ENCODE measurements around the gene PERCC1. TPM values are rescaled to one million over a fixed set of nuclear protein-coding genes. Genes with fewer than 3 reads are reported as not detected.

PERCC1 gene
- total and polyA plus RNA-seq, 5 donors from 2014 or later, result not detected

DNA sequence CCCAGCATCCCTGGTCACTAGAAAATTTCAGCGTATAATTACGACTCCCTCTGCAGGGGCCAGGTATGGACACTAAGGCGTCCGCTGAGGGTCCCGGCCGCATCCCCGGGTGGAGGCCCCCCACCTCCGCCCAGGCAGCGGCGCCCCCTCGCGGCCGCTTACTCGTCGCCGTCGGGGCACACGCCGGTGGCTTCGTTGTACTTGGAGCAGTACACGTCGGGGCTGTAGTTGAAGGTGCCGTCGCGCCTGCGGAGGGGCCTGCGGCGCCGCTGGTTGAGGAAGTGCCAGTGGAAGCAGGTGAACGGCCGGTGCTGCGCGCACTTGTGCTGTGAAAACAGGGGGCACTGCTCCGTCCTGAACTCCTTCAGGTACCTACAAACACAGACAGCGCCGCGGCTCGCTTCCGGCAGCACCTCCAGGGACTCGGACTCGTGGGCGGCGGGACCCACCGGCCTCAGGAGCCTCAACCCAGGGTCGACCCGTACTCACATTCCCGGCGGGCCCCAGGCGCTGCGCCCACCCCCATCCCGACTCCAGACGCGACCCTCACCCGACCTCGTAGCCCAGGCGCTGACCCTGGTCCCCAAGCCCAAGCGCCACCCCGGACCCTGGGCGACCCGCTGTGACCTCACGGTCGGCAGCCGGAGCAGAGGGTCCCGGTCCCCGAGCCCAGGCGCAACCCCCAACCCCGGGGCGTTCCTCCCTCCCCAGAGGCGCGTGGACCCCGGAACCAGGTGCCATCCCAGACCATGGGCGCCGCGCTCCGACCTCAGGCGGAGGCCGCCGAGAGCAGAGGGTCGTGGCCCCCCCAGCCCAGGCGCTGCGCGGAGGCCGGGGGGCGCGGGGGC is 17.0 kb upstream of the PERCC1 start:
- H3K36me3 ChIP-seq (ENCODE audit: control insufficient read depth, insufficient read depth, low read length), result peaks cover 15% of the 10 kb centered on the region

DNA sequence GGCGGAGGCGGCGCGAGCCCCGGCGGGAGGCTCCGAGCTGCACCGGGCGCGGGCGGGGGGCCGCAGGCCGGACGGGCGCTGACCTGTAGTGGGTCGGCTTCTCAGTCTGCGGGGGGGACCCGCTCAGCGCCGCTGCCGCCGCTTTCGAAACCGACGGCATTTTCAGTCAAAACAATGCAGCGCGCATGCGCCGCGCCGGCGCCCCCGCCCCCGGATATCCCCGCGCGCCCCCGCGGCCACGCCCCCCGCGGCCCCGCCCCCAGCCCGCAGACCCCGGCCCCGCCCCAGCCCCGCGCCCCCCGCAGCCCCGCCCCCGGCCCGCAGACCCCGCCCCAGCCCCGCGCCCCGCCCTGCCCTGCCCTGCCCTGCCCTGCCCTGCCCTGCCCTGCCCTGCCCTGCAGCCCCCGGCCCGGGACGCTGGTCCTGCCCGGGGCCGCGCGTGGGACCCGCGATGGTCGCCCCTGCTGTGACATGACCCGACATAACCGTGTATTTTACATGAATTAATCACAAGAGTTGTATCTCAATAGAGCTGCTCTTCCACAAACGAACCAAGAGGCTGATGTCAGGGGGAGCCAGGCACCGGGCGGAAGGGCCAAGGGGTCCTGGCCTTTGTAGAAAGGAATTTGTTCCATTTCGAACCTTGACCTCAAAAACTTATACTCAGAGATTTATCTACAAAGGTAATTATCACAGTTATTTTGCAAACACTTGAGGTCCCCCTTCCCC is 16.2 kb upstream of the PERCC1 start, which contains the start of gene UNKL:
Gene UNKL, minus strand, starts transcription at position 173 of the 729 bp plus-strand sequence. Its CDS starts 13 bp downstream, at position 160.
- Histone ChIP-seq H3K27ac (ENCODE audit: insufficient read depth, low read length, poor library complexity, severe bottlenecking) (peak within 1 kb of the TSS; percentile 84), H3K36me3 (ENCODE audit: control insufficient read depth, insufficient read depth, low read length) (peaks cover 15% of the 10 kb centered on the region), H3K4me3 (ENCODE audit: low read depth, low read length) (peak within 1 kb of the TSS; percentile 37), H3K9me3 (ENCODE audit: control insufficient read depth in 2 of 2, low read length in 2 of 2) (no peaks in the 10 kb centered on the region), H3K27me3 (ENCODE audit: control insufficient read depth, insufficient read depth, low read length) (no peaks in the 10 kb centered on the region), H3K4me1 (ENCODE audit: control insufficient read depth, insufficient read depth, low read length, poor library complexity, severe bottlenecking) (peaks cover 27% of the 10 kb centered on the region)
- Mint-ChIP-seq H3K27ac (peak within 1 kb of the TSS; percentile 84 to 99 (median 90)), H3K9me3 (no peaks in the 10 kb centered on the region), H3K27me3 (no peaks in the 10 kb centered on the region), H3K36me3 (peaks cover 4% of the 10 kb centered on the region), H3K4me3 (peak within 1 kb of the TSS; percentile 87 to 94 (median 89)), H3K4me1 (peaks cover 4 to 46% (median 15%) of the 10 kb centered on the region in 4 donors)
- DNase-seq, result peak; percentile 76 to 78 (median 76)
- peak; percentile 63 to 65 for ATAC-seq (ENCODE audit: low read depth in 2 of 2)

More for the DNA sequence above, 17.0 kb upstream of the PERCC1 start:
- Histone ChIP-seq H3K27me3 (ENCODE audit: control insufficient read depth, insufficient read depth, low read length) (no peaks in the 10 kb centered on the region), H3K4me3 (ENCODE audit: low read depth, low read length) (peak overlapping the region; percentile 37), H3K27ac (ENCODE audit: insufficient read depth, low read length, poor library complexity, severe bottlenecking) (peak overlapping the region; percentile 84), H3K4me1 (ENCODE audit: control insufficient read depth, insufficient read depth, low read length, poor library complexity, severe bottlenecking) (peaks cover 24% of the 10 kb centered on the region), H3K9me3 (ENCODE audit: control insufficient read depth in 2 of 2, low read length in 2 of 2) (no peaks in the 10 kb centered on the region)
- Mint-ChIP-seq H3K4me1 (peaks cover 5 to 52% (median 22%) of the 10 kb centered on the region in 4 donors), H3K9me3 (no peaks in the 10 kb centered on the region), H3K27me3 (no peaks in the 10 kb centered on the region), H3K36me3 (peaks cover 4% of the 10 kb centered on the region), H3K27ac (peak overlapping the region; percentile 56 to 90 (median 77)), H3K4me3 (peak overlapping the region; percentile 87 to 94 (median 89))
- DNase-seq (peak; percentile 44 to 84 (median 53)), ATAC-seq (ENCODE audit: low read depth in 2 of 2) (peak; percentile 62 to 65)

DNA sequence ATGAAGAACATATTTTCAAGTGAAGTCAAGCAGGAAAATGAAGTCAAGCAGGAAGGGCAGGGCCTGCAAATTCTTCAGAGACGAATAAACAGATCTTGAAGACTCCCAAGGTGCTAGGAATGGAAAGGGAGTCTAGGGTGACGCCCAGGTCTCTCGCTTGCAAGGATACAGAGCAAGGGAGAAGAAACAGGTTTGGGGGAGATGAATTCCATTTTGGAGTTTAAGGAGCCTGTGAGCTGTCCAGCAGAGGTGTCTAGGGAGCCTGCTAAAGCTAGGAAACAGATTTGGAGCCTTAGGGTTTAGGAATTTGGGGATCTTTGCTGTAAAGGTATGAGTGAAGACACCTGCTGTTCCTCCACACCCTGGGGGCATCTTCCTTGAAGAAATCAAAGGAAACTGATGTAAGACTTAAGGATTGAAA is 14.3 kb upstream of the PERCC1 start:
- DNase-seq (no peak), ATAC-seq (ENCODE audit: low read depth in 2 of 2) (no peak)
- Histone ChIP-seq H3K4me3 (ENCODE audit: low read depth, low read length) (no peak overlapping the region), H3K27me3 (ENCODE audit: control insufficient read depth, insufficient read depth, low read length) (no peaks in the 10 kb centered on the region), H3K4me1 (ENCODE audit: control insufficient read depth, insufficient read depth, low read length, poor library complexity, severe bottlenecking) (peaks cover 40% of the 10 kb centered on the region), H3K27ac (ENCODE audit: insufficient read depth, low read length, poor library complexity, severe bottlenecking) (no peak overlapping the region), H3K9me3 (ENCODE audit: control insufficient read depth in 2 of 2, low read length in 2 of 2) (no peaks in the 10 kb centered on the region), H3K36me3 (ENCODE audit: control insufficient read depth, insufficient read depth, low read length) (peaks cover 7% of the 10 kb centered on the region)
- H3K9me3 Mint-ChIP-seq, result no peaks in the 10 kb centered on the region
- peak overlapping the region in 3 of 4 donors; percentile 32 to 78 (median 44) for H3K4me3 Mint-ChIP-seq
- H3K36me3 Mint-ChIP-seq, result peaks cover 4% of the 10 kb centered on the region
- peaks cover 6 to 51% (median 25%) of the 10 kb centered on the region in 4 donors for H3K4me1 Mint-ChIP-seq
- peaks cover 9% of the 10 kb centered on the region for H3K27me3 Mint-ChIP-seq
- peak overlapping the region in 1 of 3 donors; percentile 62 for H3K27ac Mint-ChIP-seq

DNA sequence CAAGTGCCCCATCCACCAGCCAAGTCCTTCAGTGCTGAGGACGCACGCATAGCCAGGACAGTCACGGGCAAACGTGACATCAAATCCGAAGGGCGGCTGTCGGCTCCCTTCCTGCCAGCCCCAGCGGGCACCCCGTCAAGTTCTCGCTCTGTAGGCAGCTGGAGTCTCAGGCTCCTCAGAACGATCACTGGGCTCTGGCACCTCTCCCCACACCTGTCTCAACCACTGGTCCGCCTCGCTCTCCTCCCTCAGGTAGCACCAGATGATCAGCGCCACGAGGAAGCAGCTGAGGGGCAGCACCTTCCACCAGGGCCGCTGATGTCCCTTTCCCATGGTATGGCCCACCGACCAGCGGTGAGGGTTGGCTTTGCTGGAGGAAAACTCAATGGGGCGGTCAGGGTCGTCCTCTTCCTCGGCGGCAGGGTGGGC is 10.8 kb upstream of the PERCC1 start:
- H3K4me3 ChIP-seq (ENCODE audit: low read depth, low read length), result peak overlapping the region; percentile 53
- H3K4me1 ChIP-seq (ENCODE audit: control insufficient read depth, insufficient read depth, low read length, poor library complexity, severe bottlenecking), result peaks cover 17% of the 10 kb centered on the region
- Mint-ChIP-seq H3K9me3 (peaks cover 0 to 1% (median 0%) of the 10 kb centered on the region in 7 donors), H3K27ac (peak overlapping the region; percentile 79 to 98 (median 97)), H3K4me1 (peaks cover 2 to 32% (median 17%) of the 10 kb centered on the region in 4 donors), H3K4me3 (peak overlapping the region; percentile 92 to 97 (median 96)), H3K27me3 (peaks cover 9% of the 10 kb centered on the region), H3K36me3 (no peaks in the 10 kb centered on the region)
- ATAC-seq (ENCODE audit: low read depth in 2 of 2), result no peak
- no peaks in the 10 kb centered on the region for H3K9me3 ChIP-seq (ENCODE audit: control insufficient read depth in 2 of 2, low read length in 2 of 2)
- peak in 1 of 3 donors; percentile 21 for DNase-seq
- H3K27ac ChIP-seq (ENCODE audit: insufficient read depth, low read length, poor library complexity, severe bottlenecking), result peak overlapping the region; percentile 90
- H3K27me3 ChIP-seq (ENCODE audit: control insufficient read depth, insufficient read depth, low read length), result no peaks in the 10 kb centered on the region
- H3K36me3 ChIP-seq (ENCODE audit: control insufficient read depth, insufficient read depth, low read length), result no peaks in the 10 kb centered on the region

DNA sequence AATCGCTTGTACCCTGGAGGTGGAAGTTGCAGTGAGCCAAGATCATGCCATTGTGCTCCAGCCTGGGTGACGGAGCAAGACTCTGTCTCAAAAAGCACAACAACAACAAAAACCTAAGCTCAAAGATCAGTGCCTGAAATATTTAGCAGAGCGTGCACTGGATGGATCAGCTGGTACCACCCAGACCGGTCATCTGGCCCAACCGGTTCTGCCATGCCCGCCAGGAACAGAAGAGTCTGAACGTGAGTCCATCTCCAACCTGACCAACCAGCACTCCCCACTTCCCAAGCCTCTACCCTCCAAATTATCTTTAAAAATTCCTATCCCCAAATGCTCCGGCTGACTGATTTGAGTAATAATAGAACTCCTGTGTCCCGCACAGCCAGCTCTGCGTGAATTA is 8.8 kb upstream of the PERCC1 start:
- H3K9me3 Mint-ChIP-seq, result peaks cover 0 to 1% (median 0%) of the 10 kb centered on the region in 7 donors
- Histone ChIP-seq H3K4me3 (ENCODE audit: low read depth, low read length) (no peak overlapping the region), H3K9me3 (ENCODE audit: control insufficient read depth in 2 of 2, low read length in 2 of 2) (no peaks in the 10 kb centered on the region), H3K4me1 (ENCODE audit: control insufficient read depth, insufficient read depth, low read length, poor library complexity, severe bottlenecking) (peaks cover 16% of the 10 kb centered on the region), H3K36me3 (ENCODE audit: control insufficient read depth, insufficient read depth, low read length) (no peaks in the 10 kb centered on the region), H3K27me3 (ENCODE audit: control insufficient read depth, insufficient read depth, low read length) (no peaks in the 10 kb centered on the region), H3K27ac (ENCODE audit: insufficient read depth, low read length, poor library complexity, severe bottlenecking) (peak overlapping the region; percentile 5)
- H3K4me1 Mint-ChIP-seq, result peaks cover 2 to 24% (median 12%) of the 10 kb centered on the region in 4 donors
- H3K27me3 Mint-ChIP-seq, result peaks cover 9% of the 10 kb centered on the region
- no peaks in the 10 kb centered on the region for H3K36me3 Mint-ChIP-seq
- ATAC-seq (ENCODE audit: low read depth in 2 of 2), result no peak
- peak overlapping the region; percentile 84 to 98 (median 85) for H3K27ac Mint-ChIP-seq
- H3K4me3 Mint-ChIP-seq, result peak overlapping the region; percentile 33 to 71 (median 46)
- no peak for DNase-seq

DNA sequence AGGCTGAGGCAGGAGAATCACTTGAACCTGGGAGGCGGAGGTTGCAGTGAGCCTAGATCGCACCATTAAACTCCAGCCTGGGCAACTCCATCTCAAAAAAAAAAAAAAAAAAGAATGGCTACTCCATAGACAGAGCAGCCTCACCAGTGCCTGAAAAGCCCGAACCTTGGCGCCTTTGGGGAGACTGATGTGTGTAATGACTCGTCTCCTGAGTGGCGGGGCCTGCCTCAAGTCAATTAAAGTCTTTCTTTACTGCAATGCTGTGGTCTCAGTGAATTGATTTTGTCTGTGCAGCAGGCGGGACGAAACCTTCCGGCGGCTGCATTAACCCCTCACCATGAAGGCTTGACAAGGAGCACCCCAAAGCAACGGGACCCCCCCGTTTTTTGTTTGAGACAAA is 6.8 kb upstream of the PERCC1 start:
- H3K4me3 ChIP-seq (ENCODE audit: low read depth, low read length), result no peak overlapping the region
- no peak overlapping the region for H3K27ac ChIP-seq (ENCODE audit: insufficient read depth, low read length, poor library complexity, severe bottlenecking)
- ATAC-seq (ENCODE audit: low read depth in 2 of 2), result no peak
- peaks cover 9% of the 10 kb centered on the region for H3K27me3 Mint-ChIP-seq
- peaks cover 2 to 16% (median 12%) of the 10 kb centered on the region in 4 donors for H3K4me1 Mint-ChIP-seq
- peak overlapping the region in 2 of 4 donors; percentile 23 to 24 for H3K4me3 Mint-ChIP-seq
- peaks cover 21% of the 10 kb centered on the region for H3K4me1 ChIP-seq (ENCODE audit: control insufficient read depth, insufficient read depth, low read length, poor library complexity, severe bottlenecking)
- no peaks in the 10 kb centered on the region for H3K36me3 ChIP-seq (ENCODE audit: control insufficient read depth, insufficient read depth, low read length)
- no peaks in the 10 kb centered on the region for H3K9me3 ChIP-seq (ENCODE audit: control insufficient read depth in 2 of 2, low read length in 2 of 2)
- no peaks in the 10 kb centered on the region for H3K36me3 Mint-ChIP-seq
- H3K9me3 Mint-ChIP-seq, result peaks cover 0 to 1% (median 0%) of the 10 kb centered on the region in 7 donors
- H3K27me3 ChIP-seq (ENCODE audit: control insufficient read depth, insufficient read depth, low read length), result no peaks in the 10 kb centered on the region
- H3K27ac Mint-ChIP-seq, result no peak overlapping the region
- DNase-seq, result no peak

DNA sequence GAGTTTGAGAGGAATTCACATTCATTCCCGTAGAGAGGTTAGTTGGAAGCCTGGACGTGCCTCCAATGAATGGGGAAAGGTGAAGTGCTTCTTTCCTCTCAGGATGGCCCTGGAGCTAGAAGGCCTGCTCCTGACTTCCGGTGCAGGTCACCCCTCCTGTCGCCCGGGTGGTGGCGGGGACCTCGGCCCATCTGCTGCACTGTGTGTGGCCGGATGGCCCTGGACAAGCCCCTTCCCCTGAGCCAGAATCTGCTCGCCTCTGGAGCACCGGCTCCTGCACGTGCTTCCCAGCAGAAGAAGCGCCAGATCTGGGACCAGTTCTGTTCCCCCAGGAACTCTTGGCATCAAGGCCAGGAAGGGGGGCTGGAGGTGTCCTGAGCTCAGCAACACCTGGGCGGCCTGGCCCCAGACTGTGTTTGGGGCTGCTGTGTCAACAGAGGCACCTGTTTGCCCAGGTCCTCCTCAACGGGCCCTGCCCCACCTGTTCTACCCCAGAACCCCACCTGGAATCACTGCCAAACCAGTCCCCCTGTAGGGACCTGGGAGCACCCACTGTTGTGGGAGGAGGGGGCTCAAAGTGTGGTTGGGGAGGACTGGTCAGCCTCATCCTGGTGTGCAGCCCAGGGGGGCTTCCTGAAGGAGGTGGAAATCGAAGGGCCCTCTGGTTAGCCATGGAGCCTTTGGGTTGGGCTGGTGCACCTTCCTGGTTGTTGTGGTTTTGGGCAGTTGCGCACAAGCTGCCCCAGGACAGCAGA is 5.1 kb upstream of the PERCC1 start:
- no peak for ATAC-seq (ENCODE audit: low read depth in 2 of 2)
- H3K27ac ChIP-seq (ENCODE audit: insufficient read depth, low read length, poor library complexity, severe bottlenecking), result no peak overlapping the region
- H3K36me3 Mint-ChIP-seq, result no peaks in the 10 kb centered on the region
- H3K36me3 ChIP-seq (ENCODE audit: control insufficient read depth, insufficient read depth, low read length), result no peaks in the 10 kb centered on the region
- peaks cover 11% of the 10 kb centered on the region for H3K4me1 ChIP-seq (ENCODE audit: control insufficient read depth, insufficient read depth, low read length, poor library complexity, severe bottlenecking)
- no peak overlapping the region for H3K27ac Mint-ChIP-seq
- no peaks in the 10 kb centered on the region for H3K27me3 ChIP-seq (ENCODE audit: control insufficient read depth, insufficient read depth, low read length)
- H3K9me3 ChIP-seq (ENCODE audit: control insufficient read depth in 2 of 2, low read length in 2 of 2), result no peaks in the 10 kb centered on the region
- peaks cover 2 to 6% (median 5%) of the 10 kb centered on the region in 4 donors for H3K4me1 Mint-ChIP-seq
- no peak overlapping the region for H3K4me3 Mint-ChIP-seq
- H3K9me3 Mint-ChIP-seq, result peaks cover 0 to 1% (median 0%) of the 10 kb centered on the region in 7 donors
- H3K4me3 ChIP-seq (ENCODE audit: low read depth, low read length), result no peak overlapping the region
- H3K27me3 Mint-ChIP-seq, result peaks cover 6% of the 10 kb centered on the region
- no peak for DNase-seq
